ENCODE data around the gene FER1L5. TPM values are rescaled to one million over a fixed set of nuclear protein-coding genes. Genes with fewer than 3 reads are reported as not detected.
A peak's percentile ranks its signal among the peaks of the same experiment; 100 is the strongest.

FER1L5 gene
- total and polyA plus RNA-seq, 2 of the 8 experiments (the other 6 are each of a cell fraction or from before 2014, with no cell fraction given), result 0.23 to 0.88 TPM

- H3K23ac ChIP-seq (ENCODE audit: insufficient read length), result no peak overlapping the region
- H3K4me2 ChIP-seq (ENCODE audit: insufficient read depth in 1 of 2, low read depth in 2 of 2, low read length in 2 of 2), result no peak overlapping the region
- peak overlapping the region; percentile 39 for H4K5ac ChIP-seq (ENCODE audit: insufficient read length, low read depth, low read length)
- H3K36me3 ChIP-seq (ENCODE audit: control insufficient read depth in 2 of 4, insufficient read depth in 4 of 4, low read length in 3 of 4), result no peaks in the 10 kb centered on the region
- no peaks in the 10 kb centered on the region for H3K9me3 ChIP-seq (ENCODE audit: insufficient read depth in 2 of 2, low read depth in 1 of 2, low read length in 1 of 2)
- H3K4me3 ChIP-seq (ENCODE audit: extremely low read depth in 1 of 4, insufficient read depth in 2 of 4, low read depth in 3 of 4, low read length in 4 of 4), result no peak overlapping the region
- H2BK12ac ChIP-seq (ENCODE audit: low read depth, low read length), result no peak overlapping the region
- H3K56ac ChIP-seq (replicated peaks; ENCODE audit: insufficient read length, low read depth, low read length), result no peak overlapping the region
- no peak overlapping the region for H2AFZ ChIP-seq (ENCODE audit: low read length)
- H2BK120ac ChIP-seq (replicated peaks; ENCODE audit: low read depth, low read length), result no peak overlapping the region
- H3K23me2 ChIP-seq (ENCODE audit: low read depth, low read length), result no peaks in the 10 kb centered on the region
- no peak overlapping the region for H2BK15ac ChIP-seq (ENCODE audit: low read length)
- H4K20me1 ChIP-seq (replicated peaks in 1 of 2; ENCODE audit: control insufficient read depth in 1 of 2, insufficient read depth in 2 of 2, low read length in 2 of 2), result no peaks in the 10 kb centered on the region
- no peaks in the 10 kb centered on the region for H3K79me2 ChIP-seq (ENCODE audit: control insufficient read depth in 1 of 2, insufficient read depth in 2 of 2, low read length in 2 of 2)
- POLR2A ChIA-PET (ENCODE audit: partially characterized antibody), result no interaction called here
- no peak overlapping the region for H3K9ac ChIP-seq (replicated peaks in 1 of 4; ENCODE audit: extremely low read depth in 1 of 4, low read depth in 3 of 4, low read length in 3 of 4)
- TF ChIP-seq RAD21 (IDR thresholded peaks at IDR 0.05 in 1 of 2, conservative IDR thresholded peaks at IDR 0.05 in 1 of 2; ENCODE audit: low read depth in 2 of 2, low read length in 2 of 2), result peak; percentile 25 to 49; a peak in 3 of 4 replicates
- no peak for TF ChIP-seq HDAC2 (IDR thresholded peaks at IDR 0.05; ENCODE audit: borderline replicate concordance in 1 of 2, low read depth in 2 of 2, low read length in 2 of 2)
- TF ChIP-seq CTCF (IDR thresholded peaks at IDR 0.05; ENCODE audit: control extremely low read depth in 1 of 3, insufficient read depth in 1 of 3, low read depth in 1 of 3, low read length in 3 of 3), result peak in 2 of 3 experiments; percentile 50 to 54; a peak in 3 of 4 replicates
- no peak for TF ChIP-seq SIN3A (conservative IDR thresholded peaks at IDR 0.05 in 1 of 2, IDR thresholded peaks at IDR 0.05 in 1 of 2; ENCODE audit: low read depth in 1 of 2, low read length in 2 of 2)
- H4K8ac ChIP-seq (ENCODE audit: extremely low read depth, insufficient read depth, low read length), result no peak overlapping the region
- no peaks in the 10 kb centered on the region for H3K79me1 ChIP-seq (ENCODE audit: low read depth, low read length)
- no peak overlapping the region for H3K27ac ChIP-seq (ENCODE audit: low read depth, low read length)
- H2BK5ac ChIP-seq (ENCODE audit: low read depth, low read length), result no peak overlapping the region
- no peak overlapping the region for H2BK20ac ChIP-seq (ENCODE audit: low read length)
- H2AK5ac ChIP-seq (ENCODE audit: low read depth, low read length), result no peak overlapping the region
- H3K18ac ChIP-seq (ENCODE audit: extremely low read depth, low read length), result no peak overlapping the region
- DNase-seq (ENCODE audit: low read depth in 1 of 2, low spot score in 2 of 2) (peak in 1 of 2 experiments; percentile 56), FAIRE-seq (no peak)
- 84% methylated on average over 18 of the region's 19 CpGs; no CpG with 5 or more reads in 1 of the 2 experiments for WGBS, 2 experiments (ENCODE audit: extremely low coverage in 1 of 2, insufficient coverage in 1 of 2, insufficient read length in 1 of 2, insufficient replicate concordance in 2 of 2, low coverage in 1 of 2, low lambda C conversion rate in 2 of 2, missing lambda C conversion rate in 1 of 2)
- no peak overlapping the region for H3K14ac ChIP-seq (ENCODE audit: insufficient read length)
- CTCF ChIA-PET (ENCODE audit: partially characterized antibody), result interaction anchor here (0.8 to 1.5 kb wide), 4 partner anchors 9 to 35 kb away, joined by 3 to 4 read pairs (median 3); no protein-coding TSS in a partner anchor
- H3K4me1 ChIP-seq (replicated peaks in 1 of 4; ENCODE audit: control insufficient read depth in 3 of 4, insufficient read depth in 4 of 4, low read length in 3 of 4), result peaks cover 0 to 6% (median under 1%) of the 10 kb centered on the region in 4 experiments; a peak in 3 of 7 replicates
- H3K4ac ChIP-seq (replicated peaks; ENCODE audit: insufficient read length, low read depth, low read length), result no peak overlapping the region
- no peak overlapping the region for H4K91ac ChIP-seq (replicated peaks; ENCODE audit: insufficient read length, low read length)
- H3K27me3 ChIP-seq (replicated peaks in 1 of 4; ENCODE audit: control insufficient read depth in 3 of 4, extremely low read depth in 1 of 4, insufficient read depth in 3 of 4, low read length in 3 of 4), result no peaks in the 10 kb centered on the region
Measured at GRCh38 chr2:96685577-96686459, 43.3 kb downstream of the FER1L5 start.
